Urinary bladder (tissue), 4 donors: Measurements from ENCODE around the gene RPTOR. TPM values are rescaled to one million over a fixed set of nuclear protein-coding genes. Genes with fewer than 3 reads are reported as not detected.

Source experiments
- DNase-seq: peaks from one replicate; pipeline ENCODE4 v3.0.0-alpha.2; 2015; ENCODE audit errors: extremely low spot score
- H3K27ac ChIP-seq: one replicate; pipeline ENCODE4 v1.5.1; 2013; ENCODE audit warnings: low read depth, mild to moderate bottlenecking, moderate library complexity
- H3K36me3 ChIP-seq: one replicate; pipeline ENCODE4 v1.6.1; 2013; ENCODE audit warnings: mild to moderate bottlenecking, moderate library complexity; ENCODE audit not compliant: insufficient read depth
- H3K4me1 ChIP-seq: one replicate; pipeline ENCODE4 v1.6.1; 2013; ENCODE audit warnings: mild to moderate bottlenecking, moderate library complexity; ENCODE audit not compliant: insufficient read depth
- H3K4me3 ChIP-seq: one replicate; pipeline ENCODE4 v1.5.1; 2013; ENCODE audit warnings: low read depth, low read length
- WGBS: extraction: QIAGEN DNeasy Blood & Tissue Kit; methylation state at CpG from one replicate; pipeline ENCODE4 v1.1.7; 2013; 5-methylcytosine and 5-hydroxymethylcytosine counted together
- polyA plus RNA-seq: library from polyadenylated mRNA; stranded (reverse); fragments of 200-250 nt; gene quantifications from one replicate; pipeline ENCODE4 v1.2.3, GENCODE V29; 2013
- total RNA-seq: library from RNA; depleted of rRNA; stranded (reverse); fragments of >200 nt; gene quantifications from one replicate; pipeline ENCODE4 v1.2.3, GENCODE V29; 2014
- donor health status: healthy with polysubstance abuse.
- donor health status: healthy.

RPTOR gene
- total and polyA plus RNA-seq, 2 donors = 23.5 to 54.1 TPM

DNA sequence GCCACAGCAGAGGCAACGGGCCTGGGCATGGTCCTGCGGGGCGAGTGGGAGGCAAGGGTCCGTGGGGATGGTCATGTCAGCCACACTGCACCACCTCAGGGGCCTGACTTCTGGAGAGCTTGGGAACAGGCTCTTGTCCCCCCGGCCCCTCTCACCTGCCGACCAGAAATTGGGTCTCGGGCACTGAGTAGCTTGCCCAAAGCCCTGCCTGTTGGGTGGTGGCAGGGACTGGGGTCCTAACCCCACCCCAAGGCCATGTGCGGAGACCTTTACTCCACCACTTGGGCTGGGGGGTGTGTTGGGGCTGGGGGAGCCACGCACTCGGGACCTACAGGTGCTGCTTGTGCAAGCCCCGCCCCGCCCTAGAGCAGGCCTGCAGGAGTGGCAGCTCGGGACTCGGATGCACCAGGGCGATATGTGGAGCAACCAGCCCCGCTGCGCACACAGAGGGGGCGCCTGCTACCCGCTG is 422.8 kb downstream of the RPTOR start:
- WGBS = 87% methylated on average over 19 of the region's 19 CpGs
- DNase-seq = no peak
- H3K27ac ChIP-seq = no peak overlapping the region

DNA sequence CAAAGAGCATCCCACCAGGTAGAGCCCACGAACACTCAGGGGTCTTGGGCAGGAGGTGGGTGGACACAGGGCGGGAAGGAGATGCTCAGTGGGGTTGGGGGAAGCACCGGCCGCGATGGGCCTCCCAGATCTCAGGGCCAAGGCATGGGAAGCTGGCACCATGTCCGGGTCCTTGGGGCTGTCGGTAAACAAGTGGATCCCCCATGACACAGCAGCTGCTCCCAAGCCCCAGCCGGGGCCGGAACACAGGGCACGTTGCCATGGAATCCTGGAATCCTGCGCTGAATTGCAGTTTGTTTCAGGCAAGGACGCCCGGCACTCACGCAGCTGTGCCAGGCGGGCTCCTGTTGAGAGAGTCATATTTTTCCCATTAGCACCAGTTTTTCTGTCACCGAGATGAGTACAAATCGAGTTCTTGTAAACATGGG is 424.0 kb downstream of the RPTOR start:
- peaks cover 3% of the 10 kb centered on the region for H3K36me3 ChIP-seq
- WGBS = 29% methylated on average over 17 of the region's 17 CpGs
- H3K27ac ChIP-seq = no peak overlapping the region
- H3K4me1 ChIP-seq = no peaks in the 10 kb centered on the region
- H3K4me3 ChIP-seq = no peak overlapping the region
- no peak for DNase-seq

More for the DNA sequence above, 422.8 kb downstream of the RPTOR start:
- Histone ChIP-seq H3K4me1 (no peaks in the 10 kb centered on the region), H3K4me3 (no peak overlapping the region), H3K36me3 (peaks cover 3% of the 10 kb centered on the region)

DNA sequence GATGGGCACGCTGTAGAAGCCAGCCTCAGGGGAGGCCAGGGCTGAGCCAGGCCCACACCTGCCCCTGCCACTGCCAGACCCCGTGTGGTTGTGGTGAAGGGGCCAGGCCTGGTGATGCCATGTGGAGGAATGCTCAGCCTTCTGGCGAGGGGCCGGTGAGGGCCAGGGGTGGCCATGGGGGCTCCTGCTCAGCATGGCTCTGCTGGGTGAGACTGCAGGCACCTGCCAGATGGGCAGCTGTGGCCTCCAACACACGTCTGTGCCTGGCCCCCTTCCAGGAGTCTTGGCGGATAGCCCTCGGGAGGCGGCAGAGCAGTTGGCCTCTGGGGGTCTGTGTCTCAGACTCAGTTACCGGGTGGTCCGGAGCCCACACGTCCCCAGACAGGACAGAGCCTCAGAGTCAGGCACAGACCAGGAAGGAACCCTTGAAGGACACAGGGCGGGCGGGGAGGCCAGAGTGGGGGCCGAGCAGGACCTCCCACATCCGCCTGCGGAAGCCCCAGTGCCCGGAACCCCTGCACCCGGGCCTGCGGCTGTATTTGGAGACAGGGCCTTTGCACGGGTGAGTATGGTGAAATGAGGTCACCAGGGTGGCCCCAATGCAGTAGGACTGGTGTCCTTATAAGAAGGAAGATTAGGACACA is 424.5 kb downstream of the RPTOR start:
- no peak overlapping the region for H3K27ac ChIP-seq
- H3K36me3 ChIP-seq = peaks cover 3% of the 10 kb centered on the region
- no peaks in the 10 kb centered on the region for H3K4me1 ChIP-seq
- WGBS = 44% methylated on average over 20 of the region's 20 CpGs
- H3K4me3 ChIP-seq = no peak overlapping the region
- DNase-seq = no peak

DNA sequence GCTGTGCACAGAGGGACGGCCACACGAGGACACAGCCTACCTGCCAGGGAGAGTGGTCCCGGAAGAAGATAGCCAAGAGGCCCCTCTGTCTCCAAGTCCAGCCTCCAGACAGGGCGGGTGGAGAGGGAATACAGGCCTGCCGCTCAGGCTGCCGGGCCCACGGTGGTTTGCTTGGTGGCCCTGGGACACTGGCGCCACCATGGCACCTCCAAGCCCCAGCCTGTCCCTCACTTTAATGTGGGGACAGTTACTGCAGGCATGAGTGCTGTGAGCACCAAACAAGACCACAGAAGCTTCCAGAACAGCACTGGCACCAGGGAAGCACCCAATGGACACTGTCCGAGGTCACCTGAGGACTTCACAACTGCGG is 425.0 kb downstream of the RPTOR start:
- no peak for DNase-seq
- WGBS = 88% methylated on average over 10 of the region's 10 CpGs
- no peak overlapping the region for H3K27ac ChIP-seq
- H3K4me3 ChIP-seq = no peak overlapping the region
- H3K4me1 ChIP-seq = no peaks in the 10 kb centered on the region
- peaks cover 3% of the 10 kb centered on the region for H3K36me3 ChIP-seq

DNA sequence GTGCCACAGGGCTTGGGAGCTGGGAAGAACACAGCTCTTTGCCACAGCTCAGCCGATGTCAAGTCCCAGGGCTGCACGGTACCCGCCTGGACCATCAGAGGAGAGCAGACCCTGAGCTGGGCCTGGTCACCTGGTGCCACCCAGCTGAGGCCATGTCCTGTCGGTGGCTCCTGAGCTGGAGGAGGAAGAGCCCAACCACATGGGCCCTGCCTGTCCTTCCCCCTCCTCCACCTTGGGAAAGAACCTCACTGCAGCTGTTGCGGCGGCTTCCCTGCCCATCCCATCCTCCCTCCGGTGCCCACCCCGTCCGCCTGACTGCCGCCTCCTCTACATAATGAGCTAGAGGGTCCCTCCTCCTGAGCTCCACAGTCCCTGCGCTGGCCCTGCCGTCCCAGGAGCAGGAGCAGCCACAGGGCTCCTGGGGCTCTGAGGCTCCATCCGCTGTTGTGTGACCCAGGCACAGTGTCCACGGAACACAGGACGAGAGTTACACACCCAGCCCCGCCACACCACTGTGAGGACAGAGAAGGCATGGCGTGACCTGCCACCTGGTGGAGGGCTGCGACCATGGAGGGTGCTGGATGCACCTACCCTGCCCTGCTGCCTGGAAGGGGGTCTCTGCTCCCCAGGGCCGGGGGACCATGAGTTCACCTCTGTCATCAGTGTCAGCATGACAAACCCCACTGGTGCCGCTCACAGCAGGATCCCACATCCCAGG is 425.6 kb downstream of the RPTOR start:
- H3K4me3 ChIP-seq = no peak overlapping the region
- DNase-seq = no peak

DNA sequence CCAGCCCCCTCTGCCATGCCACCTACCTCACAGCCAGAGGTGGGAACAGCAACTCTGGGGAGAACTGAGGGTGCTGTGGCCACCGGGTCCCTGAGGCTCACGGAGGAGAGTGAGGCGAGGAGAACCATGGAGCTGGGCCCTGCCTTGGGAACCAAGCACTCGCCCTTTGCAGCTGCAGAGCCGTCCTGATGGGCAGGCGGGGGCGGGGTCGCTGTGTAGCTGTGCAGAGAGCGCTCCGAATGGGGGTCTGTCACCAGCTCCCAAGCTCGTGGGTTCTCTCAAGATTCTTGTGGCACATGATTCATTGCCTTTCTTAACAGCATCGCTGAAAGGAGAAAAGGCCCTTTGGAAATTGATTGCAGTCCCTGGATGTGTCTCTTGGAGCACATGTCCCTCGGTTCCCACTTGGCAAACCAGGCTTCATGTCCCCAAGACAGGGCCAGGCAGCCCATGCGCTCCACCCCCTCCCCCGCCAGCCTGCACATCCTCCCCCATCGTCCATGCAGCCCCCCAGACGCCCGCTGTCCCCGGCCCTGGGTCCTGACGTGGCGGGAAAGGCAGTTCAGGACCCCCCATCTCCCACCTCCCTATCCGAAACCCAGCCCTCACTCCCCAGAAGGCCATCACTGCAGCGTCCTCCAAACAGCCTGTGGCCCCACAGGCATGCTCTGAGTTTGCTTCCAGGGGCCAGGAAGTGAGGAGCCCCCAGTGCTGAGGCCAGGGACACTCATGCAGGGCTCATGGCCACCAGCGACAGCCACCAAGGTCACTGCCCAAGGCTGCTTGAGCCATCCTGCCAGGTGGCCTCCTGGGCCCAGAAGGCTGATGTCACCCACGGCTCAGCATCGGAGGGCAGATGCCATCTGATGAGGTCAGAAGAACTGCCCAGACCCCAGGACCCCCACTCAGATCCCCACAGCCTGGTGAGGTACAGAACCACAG is 426.4 kb downstream of the RPTOR start:
- Histone ChIP-seq H3K27ac (no peak overlapping the region), H3K4me3 (no peak overlapping the region), H3K36me3 (no peaks in the 10 kb centered on the region), H3K4me1 (no peaks in the 10 kb centered on the region)
- WGBS = 60% methylated on average over 26 of the region's 26 CpGs
- no peak for DNase-seq

More for the DNA sequence above, 425.6 kb downstream of the RPTOR start:
- WGBS = 35% methylated on average over 20 of the region's 20 CpGs
- H3K27ac ChIP-seq = no peak overlapping the region
- no peaks in the 10 kb centered on the region for H3K36me3 ChIP-seq
- no peaks in the 10 kb centered on the region for H3K4me1 ChIP-seq

DNA sequence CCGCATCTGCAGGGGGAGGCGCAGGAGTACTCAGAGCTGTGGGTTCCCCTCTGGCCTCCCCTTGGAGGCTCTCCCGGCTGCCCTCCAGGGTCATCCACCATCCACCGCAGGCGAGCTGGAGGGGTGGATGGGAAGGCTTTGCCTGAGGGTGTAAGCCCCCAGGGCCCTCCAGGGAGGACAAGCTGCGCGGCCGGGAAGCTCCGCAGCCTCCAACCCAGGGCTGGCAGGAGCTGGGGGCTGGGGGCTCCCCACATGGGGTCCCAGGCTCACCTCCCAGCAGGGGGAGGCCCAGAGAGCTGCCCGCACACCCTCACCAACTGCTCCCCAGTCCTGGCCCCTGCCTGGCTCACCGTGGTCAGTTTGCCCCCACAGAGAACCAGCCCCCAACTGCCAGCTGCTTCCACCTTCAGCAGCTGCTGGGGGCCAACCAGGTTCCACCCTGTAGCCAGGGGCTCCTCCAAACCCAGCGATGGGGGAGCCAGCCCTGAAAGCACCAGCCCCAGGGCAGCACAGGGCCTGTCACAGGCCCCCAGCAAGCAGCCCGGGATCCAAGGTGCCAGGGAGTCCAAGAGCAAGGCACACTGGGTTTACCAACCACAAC is 427.2 kb downstream of the RPTOR start:
- Histone ChIP-seq H3K27ac (no peak overlapping the region), H3K4me3 (no peak overlapping the region), H3K36me3 (no peaks in the 10 kb centered on the region), H3K4me1 (no peaks in the 10 kb centered on the region)
- DNase-seq = no peak
- WGBS = 83% methylated on average over 13 of the region's 13 CpGs

DNA sequence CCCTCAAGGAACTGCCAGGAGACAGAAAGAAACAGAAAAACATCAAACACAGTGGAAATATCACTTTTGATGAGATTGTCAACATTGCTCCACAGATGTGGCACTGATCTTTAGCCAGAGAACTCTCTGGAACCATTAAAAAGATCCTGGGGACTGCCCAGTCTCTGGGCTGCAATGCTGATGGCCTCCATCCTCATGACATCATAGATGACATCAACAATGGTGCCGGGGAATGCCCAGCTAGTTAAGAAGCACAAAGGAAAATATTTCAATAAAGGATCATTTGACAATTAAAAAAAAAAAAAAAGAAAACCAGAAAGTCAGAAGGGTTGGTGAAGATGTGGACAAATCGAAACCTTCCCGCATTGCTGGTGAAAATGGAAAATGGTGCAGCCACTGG is 432.1 kb downstream of the RPTOR start:
- Histone ChIP-seq H3K4me3 (no peak overlapping the region), H3K27ac (no peak overlapping the region), H3K4me1 (no peaks in the 10 kb centered on the region), H3K36me3 (no peaks in the 10 kb centered on the region)
- DNase-seq = no peak
- 89% methylated on average over 3 of the region's 3 CpGs for WGBS

DNA sequence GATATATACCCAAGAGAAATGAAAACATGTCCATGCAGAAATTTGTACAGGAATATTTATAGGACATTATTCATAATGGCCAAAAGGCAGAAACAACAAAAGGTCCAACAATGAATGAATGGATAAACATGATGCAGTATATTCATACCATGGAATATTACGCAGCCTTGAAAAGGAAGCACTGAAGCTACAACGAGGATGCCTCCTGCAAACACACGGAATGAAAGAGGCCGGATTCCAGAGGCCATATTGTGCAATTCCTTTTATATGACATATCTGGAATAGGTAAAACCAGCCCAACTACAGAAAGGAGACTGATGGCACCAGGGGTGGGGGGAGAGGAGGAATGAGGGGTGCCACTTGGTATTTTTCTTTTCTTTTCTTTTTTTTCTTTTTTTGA is 432.5 kb downstream of the RPTOR start:
- Histone ChIP-seq H3K4me1 (no peaks in the 10 kb centered on the region), H3K36me3 (no peaks in the 10 kb centered on the region), H3K4me3 (no peak overlapping the region), H3K27ac (no peak overlapping the region)
- DNase-seq = no peak
- WGBS = 89% methylated on average over 4 of the region's 4 CpGs

DNA sequence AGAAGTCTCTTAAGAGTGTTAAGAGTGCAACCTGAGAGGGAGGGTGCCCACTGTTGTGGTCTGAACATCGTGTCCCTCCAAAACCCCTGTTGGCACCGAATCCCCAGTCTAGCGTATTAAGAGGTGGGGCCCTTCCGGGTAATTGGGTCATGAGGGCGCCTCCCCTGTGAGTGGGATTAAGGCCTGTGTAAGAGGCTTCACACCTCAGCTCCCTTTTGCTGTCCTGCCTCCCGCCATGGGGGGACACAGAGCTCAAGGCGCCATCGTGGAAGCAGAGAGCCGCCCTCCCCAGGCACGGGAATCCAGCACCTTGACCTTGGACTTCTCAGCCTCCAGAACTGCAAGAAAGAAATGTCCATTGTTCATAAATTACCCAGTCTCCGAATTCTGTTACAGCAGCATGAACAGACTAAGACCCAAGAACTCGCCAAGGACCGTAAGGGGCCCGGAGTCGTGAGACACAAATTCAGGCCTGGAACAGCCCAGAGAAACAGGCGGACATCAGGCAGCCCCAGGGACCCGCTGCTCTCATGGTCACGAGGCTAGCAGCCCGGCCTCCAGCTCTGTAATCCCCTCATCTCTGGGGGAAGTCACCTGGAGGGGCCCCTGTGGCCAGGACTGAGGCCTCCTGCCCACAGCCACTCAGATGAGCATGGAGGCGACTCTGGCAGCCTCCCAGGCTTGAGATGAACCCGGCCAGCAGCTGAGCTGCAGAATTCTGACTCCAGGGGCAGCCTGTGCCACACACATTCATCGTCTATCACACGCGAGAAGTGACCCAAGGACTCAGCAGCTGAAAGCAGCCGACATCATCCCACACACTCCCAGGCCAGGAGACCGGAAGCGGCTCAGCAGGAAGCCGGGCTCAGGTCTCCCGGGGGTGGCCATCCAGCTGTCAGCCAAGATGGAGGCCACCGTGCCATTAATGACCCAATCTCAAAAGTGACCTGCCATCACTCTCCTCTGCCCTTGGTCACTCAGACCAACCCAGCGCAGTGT is 434.2 kb downstream of the RPTOR start:
- WGBS = 88% methylated on average over 31 of the region's 31 CpGs
- H3K4me3 ChIP-seq = no peak overlapping the region
- no peaks in the 10 kb centered on the region for H3K4me1 ChIP-seq
- H3K36me3 ChIP-seq = no peaks in the 10 kb centered on the region
- no peak for DNase-seq
- H3K27ac ChIP-seq = no peak overlapping the region

DNA sequence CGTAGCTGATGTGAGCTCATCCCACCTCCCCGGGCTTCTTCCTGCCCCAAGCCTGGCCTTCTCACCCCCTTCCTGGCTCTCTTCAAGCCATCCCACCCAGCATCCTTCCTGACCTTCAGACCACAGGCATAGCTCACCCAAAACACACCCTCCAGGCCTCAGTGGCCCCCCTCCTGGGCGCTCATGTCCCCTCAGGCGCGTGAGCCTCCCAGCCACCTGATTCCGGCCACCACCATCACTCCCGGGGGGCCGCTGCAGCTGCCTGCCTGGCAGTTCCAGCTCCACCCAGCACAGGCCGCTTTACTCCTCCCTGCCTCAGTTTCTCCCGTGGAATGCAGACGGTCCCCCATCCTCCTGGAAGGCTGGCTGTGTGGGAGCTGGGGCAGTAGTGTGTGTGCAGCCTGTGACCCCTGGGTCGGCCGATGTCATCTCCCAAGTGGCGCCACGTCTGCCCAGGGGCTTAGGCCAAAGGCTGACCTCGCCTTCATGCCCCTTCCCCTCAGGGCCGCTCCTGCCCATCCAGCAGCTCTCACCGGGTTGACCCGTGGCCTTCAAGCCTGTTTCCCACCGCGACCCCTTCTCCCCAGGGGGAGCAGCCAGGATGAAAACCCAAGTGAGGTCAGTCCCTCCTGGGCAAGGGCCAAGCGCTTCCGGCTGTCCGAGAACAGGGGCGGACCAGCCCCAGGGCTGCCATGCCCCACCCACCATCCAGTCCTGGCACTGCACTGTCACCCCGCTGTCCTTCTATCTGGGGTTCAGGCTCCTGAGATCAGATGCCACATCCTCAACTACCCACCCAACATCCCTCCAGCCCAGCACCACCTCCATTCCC is 435.1 kb downstream of the RPTOR start:
- no peak for DNase-seq
- H3K4me3 ChIP-seq = no peak overlapping the region
- no peaks in the 10 kb centered on the region for H3K36me3 ChIP-seq
- 83% methylated on average over 26 of the region's 26 CpGs for WGBS
- H3K4me1 ChIP-seq = no peaks in the 10 kb centered on the region
- no peak overlapping the region for H3K27ac ChIP-seq
